GM21576 (cell line): Measurements from ENCODE around the gene EZH1.

Source experiments
- ATAC-seq: cut with Tn5 transposase; IDR thresholded peaks from one replicate; pipeline ENCODE4 v1.9.1; 2021; ENCODE audit warnings: mild to moderate bottlenecking, moderate library complexity; ENCODE audit not compliant: unreplicated experiment

Gene EZH1

GRCh38 chr17:42744806-42745617 lies at the start of gene EZH1:
Gene EZH1 (minus strand): TSS chr17:42745040. CDS start chr17:42728941, 16,099 bp downstream.
- ATAC-seq: peak; percentile 71

DNA sequence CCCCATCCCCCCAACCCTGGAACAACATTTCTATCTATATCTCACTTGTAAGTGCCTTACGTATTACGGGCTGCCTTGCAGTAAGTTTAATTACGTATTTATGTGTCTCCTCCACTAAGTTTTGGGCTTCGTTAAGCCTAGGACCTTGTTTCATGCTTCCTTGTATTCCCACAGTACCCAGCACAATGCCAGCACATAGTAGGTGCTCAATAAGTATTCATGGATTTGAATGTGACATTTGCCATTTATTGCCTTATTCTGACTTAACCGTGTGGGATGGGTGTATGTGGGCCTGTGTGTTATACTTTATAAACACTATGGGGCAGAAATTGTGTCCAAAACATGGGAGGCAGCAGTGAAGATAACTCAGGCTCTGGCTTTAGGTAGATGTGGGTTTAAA lies 47.7 kb upstream of the EZH1 start:
- no peak for ATAC-seq

DNA sequence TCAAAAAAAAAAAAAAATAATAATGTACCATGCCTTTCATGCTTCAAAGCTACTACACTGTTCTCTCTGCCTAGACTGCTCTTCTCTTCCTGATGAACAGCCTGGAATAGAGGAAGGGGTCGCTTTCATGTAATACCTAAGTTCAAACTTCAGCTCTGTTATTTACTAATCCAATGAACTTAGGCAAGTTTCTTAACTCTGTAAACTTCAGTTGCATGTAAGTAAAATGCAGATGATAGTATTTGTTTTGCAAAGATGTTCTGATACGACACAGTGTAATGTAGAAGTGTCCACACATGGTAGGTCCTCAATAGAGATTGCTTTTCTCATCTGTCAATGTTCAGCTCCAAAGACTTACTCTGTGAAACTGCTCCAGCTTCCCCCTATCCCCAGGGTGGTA lies 47.1 kb upstream of the EZH1 start:
- ATAC-seq: no peak

- ATAC-seq: no peak
Observed at GRCh38 chr17:42787266-42787665, 42.4 kb upstream of the EZH1 start.

- no peak for ATAC-seq
Observed at GRCh38 chr17:42784811-42785592, 40.2 kb upstream of the EZH1 start.

DNA sequence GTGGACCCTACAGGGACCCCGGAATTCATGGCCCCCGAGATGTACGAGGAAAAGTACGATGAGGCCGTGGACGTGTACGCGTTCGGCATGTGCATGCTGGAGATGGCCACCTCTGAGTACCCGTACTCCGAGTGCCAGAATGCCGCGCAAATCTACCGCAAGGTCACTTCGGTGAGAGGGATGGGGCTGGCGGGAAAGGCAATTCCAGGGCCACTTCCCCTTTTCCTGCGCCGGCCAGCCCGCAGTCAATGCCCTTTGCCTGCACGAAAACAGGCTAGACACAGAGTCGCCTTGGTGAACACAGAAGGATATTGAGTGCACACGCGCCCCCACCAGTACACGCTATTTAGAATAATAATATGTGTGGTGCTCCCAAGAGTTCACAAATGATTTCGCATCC lies 39.6 kb upstream of the EZH1 start:
- no peak for ATAC-seq

DNA sequence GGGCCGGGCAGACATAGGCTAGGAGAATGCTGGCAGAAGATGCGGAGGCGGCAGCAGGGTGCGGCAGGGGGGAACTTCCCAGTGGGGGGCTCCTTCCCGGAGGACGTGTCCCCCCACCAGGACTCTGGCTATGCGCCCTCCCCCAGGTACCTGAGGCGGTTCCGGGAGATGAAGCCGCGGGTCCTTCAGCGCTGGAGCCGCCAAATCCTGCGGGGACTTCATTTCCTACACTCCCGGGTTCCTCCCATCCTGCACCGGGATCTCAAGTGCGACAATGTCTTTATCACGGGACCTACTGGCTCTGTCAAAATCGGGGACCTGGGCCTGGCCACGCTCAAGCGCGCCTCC lies 38.9 kb upstream of the EZH1 start:
- no peak for ATAC-seq

DNA sequence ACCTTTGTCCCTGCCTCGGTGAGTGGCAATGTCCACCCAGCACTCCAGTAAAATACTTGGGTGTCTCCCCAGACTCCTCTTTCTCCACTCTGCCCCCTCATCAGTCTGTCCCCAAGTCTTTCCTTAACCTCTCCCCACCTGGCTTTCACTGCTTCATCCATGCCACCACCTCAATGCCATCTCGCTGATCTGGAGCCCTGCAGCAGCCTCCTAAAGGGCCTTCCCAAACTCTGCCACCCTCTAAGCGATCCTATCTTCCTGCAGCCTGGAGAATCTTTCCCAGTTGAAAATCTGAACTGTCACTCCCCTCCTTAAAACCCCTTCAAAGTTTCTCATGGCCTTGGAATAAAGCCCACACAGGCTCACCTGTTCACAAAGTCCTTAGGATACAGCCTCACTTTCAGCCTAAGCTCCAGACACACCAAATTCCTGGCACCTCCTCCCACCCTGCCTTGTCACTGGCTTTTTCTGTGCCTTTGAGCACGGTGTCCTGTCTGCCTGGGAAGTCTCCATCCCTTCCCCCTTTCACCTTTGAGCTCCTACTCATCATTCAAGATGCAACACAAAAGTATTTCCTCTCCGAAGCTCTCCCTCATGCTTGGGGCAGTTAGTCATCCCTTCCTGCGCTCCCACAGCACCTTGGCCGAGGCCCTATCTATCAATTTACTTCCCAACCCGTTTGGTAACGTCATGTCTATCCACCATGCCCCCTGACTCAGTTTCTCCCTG lies 38.4 kb upstream of the EZH1 start:
- ATAC-seq: no peak

GRCh38 chr17:42782166-42783061 lies 37.6 kb upstream of the EZH1 start:
- no peak for ATAC-seq

DNA sequence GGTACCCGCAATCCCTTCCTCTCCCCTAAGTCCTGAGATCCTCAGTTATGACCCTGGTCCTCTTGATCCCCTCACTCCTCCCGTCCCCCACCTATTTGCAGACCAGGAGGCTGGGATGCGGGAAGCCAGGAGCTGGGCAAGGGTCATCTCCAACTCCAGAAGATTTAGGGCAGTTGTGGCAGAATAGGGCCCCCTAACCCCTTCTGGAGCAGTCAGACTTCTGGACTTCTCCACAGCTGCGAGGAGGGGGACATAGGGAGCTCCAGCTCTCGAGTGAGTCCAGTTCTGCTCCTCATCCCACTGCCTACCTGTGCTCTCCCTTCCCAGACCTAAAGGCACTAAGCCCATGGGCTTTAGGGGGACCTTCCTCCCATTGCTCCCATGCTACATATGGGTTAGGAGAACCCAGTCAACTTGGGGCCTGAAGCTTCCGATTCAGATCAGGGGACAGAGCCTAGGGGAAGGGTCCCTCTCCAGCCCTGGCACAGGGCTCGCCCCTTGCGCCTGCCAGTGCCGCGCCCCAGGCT lies 36.9 kb upstream of the EZH1 start:
- ATAC-seq: no peak

DNA sequence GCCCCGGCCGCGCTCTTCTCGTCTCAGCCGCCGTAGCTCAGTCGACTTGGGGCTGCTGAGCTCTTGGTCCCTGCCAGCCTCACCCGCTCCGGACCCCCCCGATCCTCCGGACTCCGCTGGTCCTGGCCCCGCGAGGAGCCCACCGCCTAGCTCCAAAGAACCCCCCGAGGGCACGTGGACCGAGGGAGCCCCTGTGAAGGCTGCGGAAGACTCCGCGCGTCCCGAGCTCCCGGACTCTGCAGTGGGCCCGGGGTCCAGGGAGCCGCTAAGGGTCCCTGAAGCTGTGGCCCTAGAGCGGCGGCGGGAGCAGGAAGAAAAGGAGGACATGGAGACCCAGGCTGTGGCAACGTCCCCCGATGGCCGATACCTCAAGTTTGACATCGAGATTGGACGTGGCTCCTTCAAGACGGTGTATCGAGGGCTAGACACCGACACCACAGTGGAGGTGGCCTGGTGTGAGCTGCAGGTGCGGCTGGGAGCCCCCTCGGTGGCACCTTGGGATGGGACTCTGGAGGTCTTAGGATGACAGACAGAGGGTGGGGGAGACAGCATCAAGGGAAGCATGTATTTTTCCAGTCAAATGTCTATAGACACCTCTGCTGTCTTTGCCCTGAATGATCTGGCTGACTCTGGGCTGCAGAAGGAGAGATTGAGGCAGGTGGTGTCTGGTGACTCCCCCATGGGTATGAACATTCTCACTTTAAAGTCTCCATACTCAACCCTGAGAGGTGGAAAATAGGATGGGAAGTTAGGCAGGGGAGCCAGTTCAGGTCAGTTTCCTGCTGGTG lies 36.2 kb upstream of the EZH1 start:
- no peak for ATAC-seq

- ATAC-seq: no peak
Observed at GRCh38 chr17:42779936-42780850, 35.4 kb upstream of the EZH1 start, which contains the start of gene WNK4. Gene WNK4 (plus strand): TSS chr17:42780610. CDS start chr17:42780699, 89 bp downstream.

DNA sequence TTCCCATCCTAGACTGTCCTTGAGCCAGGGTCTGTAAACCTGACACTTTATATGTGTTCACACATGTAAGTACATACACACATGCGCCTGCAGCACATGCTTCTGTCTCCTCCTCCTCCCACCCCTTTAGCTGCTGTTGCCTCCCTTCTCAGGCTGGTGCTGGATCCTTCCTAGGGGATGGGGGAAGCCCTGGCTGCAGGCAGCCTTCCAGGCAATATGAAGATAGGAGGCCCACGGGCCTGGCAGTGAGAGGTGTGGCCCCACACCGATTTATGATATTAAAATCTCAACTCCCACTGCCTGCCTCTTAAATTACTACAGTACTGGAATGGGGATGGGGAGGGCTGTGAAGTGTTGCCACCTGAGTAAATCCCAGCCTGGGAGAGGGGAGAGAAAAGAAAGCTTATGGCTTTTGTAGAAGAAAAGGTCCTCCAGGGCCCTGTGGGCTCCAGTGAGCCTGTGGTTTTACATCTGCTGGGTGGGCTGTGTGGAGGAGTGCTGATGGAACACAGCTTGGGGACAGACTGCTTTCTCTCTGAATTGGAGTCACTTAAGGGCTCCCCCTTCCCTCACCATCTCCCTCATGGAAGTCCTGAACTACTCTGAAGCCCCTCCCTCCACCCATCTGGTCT lies 34.6 kb upstream of the EZH1 start:
- no peak for ATAC-seq

GRCh38 chr17:42778570-42778969 lies 33.7 kb upstream of the EZH1 start:
- ATAC-seq: no peak

DNA sequence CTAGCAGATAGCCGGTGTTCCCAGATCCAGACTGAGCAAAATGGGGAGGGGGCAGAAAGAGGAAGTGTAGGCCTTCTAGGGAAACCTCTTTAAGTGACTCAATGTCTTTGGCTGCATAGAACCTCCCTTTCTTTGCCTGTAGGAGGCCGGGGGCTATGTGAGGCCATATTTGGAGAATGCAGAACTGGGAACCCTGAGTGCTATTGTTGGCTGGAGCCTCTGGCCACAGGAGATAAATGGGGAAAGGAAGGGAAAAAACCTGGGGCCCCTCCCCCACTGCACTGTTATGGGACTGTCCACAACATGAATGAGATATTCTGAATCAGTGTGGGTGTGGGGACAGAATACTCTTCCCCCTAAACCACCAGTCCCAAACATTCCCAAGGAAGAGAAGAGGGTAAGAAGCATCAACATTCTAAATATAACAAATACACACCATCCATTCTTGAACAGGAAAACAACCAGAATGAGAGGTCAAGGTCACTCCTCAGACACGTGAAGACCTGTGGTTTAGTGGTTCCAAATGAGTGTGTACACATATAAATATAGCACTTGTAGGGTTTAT lies 30.8 kb upstream of the EZH1 start:
- no peak for ATAC-seq

DNA sequence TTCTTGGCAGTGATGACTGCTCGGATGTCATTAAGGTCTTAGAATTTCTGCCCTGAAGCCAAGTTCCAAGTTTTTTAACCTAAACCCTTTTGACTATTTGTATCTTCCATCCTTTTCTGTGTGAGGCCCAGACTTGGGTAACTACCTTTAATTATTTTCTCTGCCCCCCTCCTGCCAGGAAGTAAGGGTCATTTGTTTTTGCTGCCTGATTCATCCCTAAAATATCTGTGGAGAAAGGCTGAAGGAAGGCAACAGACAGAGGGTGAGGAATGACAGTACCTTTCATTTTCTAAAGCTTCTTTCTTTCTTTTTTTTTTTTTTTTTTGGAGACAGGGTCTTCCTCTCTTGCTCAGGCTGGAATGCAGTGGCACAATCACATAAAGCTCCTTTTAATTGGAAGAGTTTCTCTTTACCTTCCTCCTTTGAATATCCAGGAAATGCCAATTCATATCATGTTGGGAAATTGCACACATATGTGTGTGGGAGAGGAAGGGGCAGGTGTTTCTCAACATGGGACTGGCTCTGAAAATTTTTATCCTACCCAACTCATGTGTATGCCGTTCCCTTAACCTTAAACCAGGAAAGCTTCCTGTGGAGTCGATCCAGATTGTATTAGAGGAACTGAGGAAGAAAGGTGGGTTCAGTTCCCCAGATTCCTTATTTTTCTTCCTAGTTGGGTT lies 29.4 kb upstream of the EZH1 start:
- no peak for ATAC-seq
